Adipocyte (in vitro differentiated cells): ENCODE data around the gene GSK3A.
A peak's percentile ranks its signal among the peaks of the same experiment; 100 is the strongest.

Experiments
- DNase-seq: peaks from one replicate; pipeline ENCODE4 v3.0.0-alpha.2; 2015; ENCODE audit warnings: low read depth
- H3K27me3 ChIP-seq: replicated peaks from 2 replicates; pipeline ENCODE4 v1.7.0; 2013; ENCODE audit warnings: mild to moderate bottlenecking, low read length, moderate library complexity; ENCODE audit not compliant: control insufficient read depth, insufficient read depth
- H3K36me3 ChIP-seq: 2 replicates; pipeline ENCODE4 v1.7.0; 2013; ENCODE audit warnings: low read length, mild to moderate bottlenecking, moderate library complexity; ENCODE audit not compliant: control insufficient read depth, insufficient read depth, severe bottlenecking
- H3K4me1 ChIP-seq: 2 replicates; pipeline ENCODE4 v1.7.0; 2013; ENCODE audit warnings: mild to moderate bottlenecking, low read length, moderate library complexity; ENCODE audit not compliant: control insufficient read depth, insufficient read depth
- H3K4me3 ChIP-seq: 2 replicates; pipeline ENCODE4 v1.7.0; 2013; ENCODE audit warnings: mild to moderate bottlenecking, low read length, moderate library complexity
- H3K9ac ChIP-seq: 2 replicates; pipeline ENCODE4 v1.7.0; 2013; ENCODE audit warnings: mild to moderate bottlenecking, low read length, moderate library complexity
- H3K9me3 ChIP-seq: 2 replicates; pipeline ENCODE4 v1.7.0; 2013; ENCODE audit warnings: mild to moderate bottlenecking, low read length, moderate library complexity; ENCODE audit not compliant: control insufficient read depth

GSK3A gene

GRCh38 chr19:42285988-42286348, 43.6 kb upstream of the GSK3A start:
- Histone ChIP-seq H3K4me1 (peaks cover 40% of the 10 kb centered on the region), H3K4me3 (peak overlapping the region; percentile 80), H3K9me3 (no peaks in the 10 kb centered on the region), H3K36me3 (peaks cover 42% of the 10 kb centered on the region), H3K27me3 (no peaks in the 10 kb centered on the region), H3K9ac (peak overlapping the region; percentile 87)
- no peak for DNase-seq

GRCh38 chr19:42285541-42285941, 43.1 kb upstream of the GSK3A start:
- peaks cover 38% of the 10 kb centered on the region for H3K36me3 ChIP-seq
- DNase-seq: peak; percentile 51

DNA sequence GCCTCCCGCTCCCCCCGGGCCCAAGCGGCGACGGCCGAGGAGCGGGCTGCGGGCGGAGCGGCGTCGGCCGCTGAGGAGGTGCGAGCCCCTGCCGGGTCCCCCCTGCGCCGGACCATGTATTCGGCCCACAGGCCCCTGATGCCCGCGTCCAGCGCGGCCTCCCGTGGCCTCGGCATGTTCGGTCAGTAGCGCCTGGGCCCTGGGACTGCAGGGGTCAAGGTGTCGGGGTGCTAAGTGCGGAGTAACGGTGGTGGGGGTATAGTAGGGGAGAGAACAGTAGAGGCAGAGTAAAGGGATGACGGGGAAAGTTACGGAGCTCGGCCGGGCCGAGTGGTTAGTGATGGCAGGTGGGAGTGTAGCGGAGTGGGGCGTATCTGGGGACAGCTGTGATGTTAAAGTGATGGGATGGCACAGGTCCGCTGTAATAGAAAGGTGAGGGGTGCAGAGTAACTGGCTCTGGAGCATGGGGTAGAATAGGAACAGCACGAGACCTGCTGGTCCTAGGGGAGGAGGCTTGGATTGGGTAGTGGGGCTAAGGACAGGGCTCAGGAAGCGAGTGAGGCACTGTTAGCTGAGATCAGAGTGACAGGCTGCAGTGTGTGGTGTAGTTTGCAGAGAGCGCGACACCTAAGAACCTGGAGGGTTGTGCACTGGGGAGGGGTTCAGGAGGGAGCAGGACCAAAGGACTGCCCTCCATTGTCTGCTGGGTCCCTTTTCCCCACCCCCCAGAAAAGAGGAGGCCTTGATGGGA, 42.4 kb upstream of the GSK3A start:
- peak; percentile 50 for DNase-seq
- Histone ChIP-seq H3K27me3 (no peaks in the 10 kb centered on the region), H3K4me3 (peak overlapping the region; percentile 80), H3K9ac (peak overlapping the region; percentile 87), H3K4me1 (peaks cover 40% of the 10 kb centered on the region), H3K36me3 (peaks cover 30% of the 10 kb centered on the region), H3K9me3 (no peaks in the 10 kb centered on the region)

More at GRCh38 chr19:42285541-42285941, 43.1 kb upstream of the GSK3A start:
- Histone ChIP-seq H3K27me3 (no peaks in the 10 kb centered on the region), H3K4me3 (peak overlapping the region; percentile 80), H3K9ac (peak overlapping the region; percentile 87), H3K9me3 (no peaks in the 10 kb centered on the region), H3K4me1 (peaks cover 40% of the 10 kb centered on the region)

- no peaks in the 10 kb centered on the region for H3K27me3 ChIP-seq
- DNase-seq: peak; percentile 93
- H3K9ac ChIP-seq: peak overlapping the region; percentile 52
- H3K4me3 ChIP-seq: peak overlapping the region; percentile 59
- H3K36me3 ChIP-seq: peaks cover 23% of the 10 kb centered on the region
- no peaks in the 10 kb centered on the region for H3K9me3 ChIP-seq
- peaks cover 46% of the 10 kb centered on the region for H3K4me1 ChIP-seq
Observed at GRCh38 chr19:42284066-42284501, 41.7 kb upstream of the GSK3A start.

DNA sequence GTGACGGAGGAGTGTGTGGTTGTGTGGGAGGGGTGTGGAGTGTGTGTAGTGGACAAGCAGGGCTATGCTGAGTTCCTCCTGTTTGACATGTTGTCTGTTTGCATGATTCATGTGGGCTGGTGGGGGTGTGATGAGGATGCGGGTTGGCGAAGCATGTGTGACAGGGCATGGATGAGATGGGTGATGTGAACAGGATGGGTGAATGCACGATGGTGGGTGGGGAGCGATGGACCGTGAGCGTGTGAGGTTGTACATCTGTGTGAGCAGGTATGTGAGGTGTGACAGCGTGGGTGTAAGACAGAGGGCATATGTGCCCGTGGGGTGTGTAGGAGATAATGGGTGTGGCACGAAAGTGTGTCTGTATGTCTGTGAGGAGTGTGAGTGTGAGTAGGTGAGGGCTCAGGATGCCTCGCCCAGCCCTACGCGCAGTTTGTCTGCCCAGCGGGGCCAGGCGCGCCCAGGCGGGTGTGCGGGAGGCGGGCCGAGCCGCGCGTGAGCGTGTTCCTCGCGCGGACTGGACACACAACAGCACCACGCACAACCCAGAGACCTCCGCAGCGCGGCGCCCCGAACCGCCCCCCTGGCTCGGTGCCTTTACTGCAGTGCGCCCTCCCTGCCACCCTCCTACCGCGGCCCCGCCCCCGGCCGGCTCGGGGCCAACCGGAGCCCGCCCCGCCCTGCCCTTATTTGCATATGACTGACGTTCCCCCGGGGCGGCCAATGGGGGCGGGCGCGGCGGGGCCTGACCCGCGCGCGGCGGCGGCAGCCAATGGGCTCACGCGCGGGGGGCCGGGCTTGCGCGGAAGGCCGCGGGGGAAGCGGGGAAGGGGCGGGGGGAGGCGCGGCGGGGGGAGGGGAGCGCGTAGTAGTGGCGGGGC, 41.0 kb upstream of the GSK3A start:
- no peaks in the 10 kb centered on the region for H3K27me3 ChIP-seq
- peaks cover 53% of the 10 kb centered on the region for H3K4me1 ChIP-seq
- H3K36me3 ChIP-seq: peaks cover 17% of the 10 kb centered on the region
- peak; percentile 98 for DNase-seq
- H3K4me3 ChIP-seq: peak overlapping the region; percentile 77
- H3K9me3 ChIP-seq: no peaks in the 10 kb centered on the region
- peak overlapping the region; percentile 61 for H3K9ac ChIP-seq

DNA sequence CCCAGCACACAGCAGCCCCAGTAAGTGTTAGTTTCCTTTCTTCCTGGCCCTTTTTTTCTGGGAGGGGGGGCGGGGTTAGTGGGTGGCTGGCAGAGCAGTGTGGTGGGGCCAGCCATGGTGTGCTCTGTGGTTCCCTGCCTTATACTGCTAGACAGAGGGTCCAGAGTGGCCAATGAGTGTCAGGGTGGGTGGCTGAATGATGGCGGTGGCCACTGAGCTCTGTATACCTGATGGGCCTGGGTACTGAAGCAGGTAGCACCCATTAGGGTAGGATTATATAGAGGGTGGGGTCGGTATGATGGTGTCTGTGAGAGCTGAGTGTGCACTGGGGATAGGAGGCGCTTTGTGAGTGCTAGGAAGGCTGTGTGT, 40.4 kb upstream of the GSK3A start:
- peaks cover 10% of the 10 kb centered on the region for H3K36me3 ChIP-seq
- no peak for DNase-seq
- H3K4me3 ChIP-seq: peak overlapping the region; percentile 77
- no peaks in the 10 kb centered on the region for H3K27me3 ChIP-seq
- H3K4me1 ChIP-seq: peaks cover 59% of the 10 kb centered on the region
- peak overlapping the region; percentile 61 for H3K9ac ChIP-seq
- H3K9me3 ChIP-seq: no peaks in the 10 kb centered on the region

DNA sequence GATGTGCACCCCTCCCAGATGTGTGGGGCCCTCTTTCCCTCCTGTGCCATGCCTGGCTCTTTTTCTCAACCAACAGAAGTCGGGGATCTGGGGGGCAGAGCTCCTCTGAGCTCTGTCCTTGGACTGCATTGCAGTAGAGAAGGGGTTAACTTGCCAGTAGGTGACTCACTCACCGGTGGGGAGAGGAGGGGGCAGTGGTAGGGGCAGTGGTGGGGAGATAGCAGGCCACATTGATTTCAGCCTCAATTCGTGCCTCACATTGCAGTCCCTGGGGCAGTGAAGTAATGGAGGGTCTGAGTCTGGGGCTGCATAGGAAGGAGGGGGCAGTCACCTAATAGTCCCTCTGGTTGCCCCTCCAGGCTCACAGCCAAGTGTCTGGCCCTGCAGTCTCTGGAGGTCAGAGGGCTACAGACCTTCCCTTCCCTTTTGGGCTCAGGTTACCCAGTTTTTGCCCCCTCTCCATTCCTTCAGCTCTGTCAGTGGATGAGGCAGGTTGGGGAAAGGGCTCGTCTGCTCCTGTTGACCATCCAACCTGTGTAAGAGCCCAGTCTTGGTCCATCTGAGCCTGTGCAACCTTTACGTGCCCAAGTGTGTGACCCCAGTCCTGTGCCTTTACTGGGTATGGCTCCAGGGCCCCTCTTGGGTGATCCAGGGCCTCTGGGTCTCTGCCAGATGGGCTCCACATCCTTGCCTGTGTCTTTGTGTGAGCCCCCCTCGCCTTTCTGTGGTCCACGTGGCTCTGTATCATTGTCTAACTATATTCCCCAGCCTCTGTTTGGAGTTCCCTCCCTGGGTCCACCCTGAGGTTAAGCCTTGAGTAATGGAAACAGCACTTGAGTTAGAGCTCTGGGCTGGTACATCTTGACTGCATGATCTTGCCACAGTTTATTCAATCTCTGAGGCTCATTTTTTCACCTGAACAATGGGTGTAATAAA, 39.7 kb upstream of the GSK3A start:
- peak overlapping the region; percentile 35 for H3K4me3 ChIP-seq
- H3K9ac ChIP-seq: peak overlapping the region; percentile 75
- H3K36me3 ChIP-seq: peaks cover 3% of the 10 kb centered on the region
- peak; percentile 72 for DNase-seq
- no peaks in the 10 kb centered on the region for H3K9me3 ChIP-seq
- no peaks in the 10 kb centered on the region for H3K27me3 ChIP-seq
- H3K4me1 ChIP-seq: peaks cover 64% of the 10 kb centered on the region

- Histone ChIP-seq H3K27me3 (no peaks in the 10 kb centered on the region), H3K9ac (peak overlapping the region; percentile 75), H3K9me3 (no peaks in the 10 kb centered on the region), H3K4me3 (peak overlapping the region; percentile 27), H3K36me3 (no peaks in the 10 kb centered on the region), H3K4me1 (peaks cover 65% of the 10 kb centered on the region)
- DNase-seq: peak; percentile 69
Observed at GRCh38 chr19:42281146-42281826, 38.9 kb upstream of the GSK3A start.

GRCh38 chr19:42280815-42281145, 38.4 kb upstream of the GSK3A start:
- no peaks in the 10 kb centered on the region for H3K27me3 ChIP-seq
- H3K4me3 ChIP-seq: peak overlapping the region; percentile 88
- peak overlapping the region; percentile 88 for H3K9ac ChIP-seq
- no peaks in the 10 kb centered on the region for H3K36me3 ChIP-seq
- no peaks in the 10 kb centered on the region for H3K9me3 ChIP-seq
- H3K4me1 ChIP-seq: peaks cover 65% of the 10 kb centered on the region
- DNase-seq: peak; percentile 77

DNA sequence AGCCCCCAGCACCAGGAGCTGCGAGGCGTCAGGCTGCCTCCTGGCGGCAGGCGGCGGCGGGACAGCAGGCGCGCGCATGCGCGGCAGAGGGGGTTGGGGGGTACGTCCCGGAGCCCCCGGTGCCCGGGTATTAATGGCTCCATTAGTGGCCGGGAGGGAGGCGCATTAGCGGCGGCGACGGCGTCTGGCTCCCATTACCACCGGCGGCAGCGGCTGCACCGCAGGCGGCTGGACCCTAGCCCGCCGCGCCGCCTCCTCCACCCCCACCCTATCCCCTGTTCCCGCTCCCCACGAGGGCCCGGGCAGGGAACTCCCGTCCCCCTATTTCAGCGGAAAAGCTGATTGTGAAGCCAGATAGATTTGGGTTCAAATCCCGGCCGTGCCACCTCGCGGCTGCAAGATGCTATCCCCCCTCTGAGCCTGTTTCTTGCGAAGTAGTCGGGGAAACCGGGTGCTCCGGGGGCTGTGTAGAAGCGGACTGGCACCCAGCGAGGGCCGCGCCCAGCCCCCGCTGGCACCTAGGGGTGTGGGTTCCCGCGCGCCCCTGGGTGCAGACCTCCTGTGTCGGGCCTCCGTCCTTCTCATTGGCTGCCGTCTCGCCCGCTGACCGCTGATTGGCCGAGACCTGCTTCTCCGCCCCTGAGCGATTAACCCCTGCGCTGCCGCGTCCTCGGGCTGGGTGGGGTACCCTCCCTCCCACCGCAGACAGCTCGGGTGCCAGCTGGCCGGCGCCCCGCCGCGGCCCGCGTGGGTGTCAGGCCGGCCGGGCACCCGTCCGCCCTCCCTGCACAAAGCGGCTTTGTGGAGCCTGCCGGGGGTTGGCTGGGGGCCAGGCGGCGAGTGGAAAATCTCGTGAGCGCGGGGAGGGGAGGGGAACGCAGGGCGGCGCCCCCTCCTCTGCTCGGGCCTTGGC, 37.8 kb upstream of the GSK3A start:
- Histone ChIP-seq H3K4me1 (peaks cover 59% of the 10 kb centered on the region), H3K4me3 (peak overlapping the region; percentile 88), H3K9ac (peak overlapping the region; percentile 88), H3K27me3 (no peaks in the 10 kb centered on the region), H3K36me3 (no peaks in the 10 kb centered on the region), H3K9me3 (no peaks in the 10 kb centered on the region)
- DNase-seq: peak; percentile 96
